Testis (tissue), 2 donors: ENCODE measurements around the gene LYG2.

Experiments
- POLR2A ChIP-seq: fragments of 450-650 bp; IDR thresholded peaks from one replicate; pipeline ENCODE4 v1.6.1; 2017; ENCODE audit warnings: antibody characterized with exemption, mild to moderate bottlenecking, moderate library complexity
- TF ChIP-seq, protein P1 (sequence below), 3 experiments: fragments of 450-650 bp in 2 of 3; fragments of 200-600 bp in 1 of 3; sonication (generic) in 1 of 3; IDR thresholded peaks; one replicate each; pipeline ENCODE4 v1.5.1; 2016 to 2019; ENCODE audit warnings: antibody characterized with exemption in 3 of 3, mild to moderate bottlenecking in 2 of 3, moderate library complexity in 1 of 3

- TF ChIP-seq, protein P1, sequence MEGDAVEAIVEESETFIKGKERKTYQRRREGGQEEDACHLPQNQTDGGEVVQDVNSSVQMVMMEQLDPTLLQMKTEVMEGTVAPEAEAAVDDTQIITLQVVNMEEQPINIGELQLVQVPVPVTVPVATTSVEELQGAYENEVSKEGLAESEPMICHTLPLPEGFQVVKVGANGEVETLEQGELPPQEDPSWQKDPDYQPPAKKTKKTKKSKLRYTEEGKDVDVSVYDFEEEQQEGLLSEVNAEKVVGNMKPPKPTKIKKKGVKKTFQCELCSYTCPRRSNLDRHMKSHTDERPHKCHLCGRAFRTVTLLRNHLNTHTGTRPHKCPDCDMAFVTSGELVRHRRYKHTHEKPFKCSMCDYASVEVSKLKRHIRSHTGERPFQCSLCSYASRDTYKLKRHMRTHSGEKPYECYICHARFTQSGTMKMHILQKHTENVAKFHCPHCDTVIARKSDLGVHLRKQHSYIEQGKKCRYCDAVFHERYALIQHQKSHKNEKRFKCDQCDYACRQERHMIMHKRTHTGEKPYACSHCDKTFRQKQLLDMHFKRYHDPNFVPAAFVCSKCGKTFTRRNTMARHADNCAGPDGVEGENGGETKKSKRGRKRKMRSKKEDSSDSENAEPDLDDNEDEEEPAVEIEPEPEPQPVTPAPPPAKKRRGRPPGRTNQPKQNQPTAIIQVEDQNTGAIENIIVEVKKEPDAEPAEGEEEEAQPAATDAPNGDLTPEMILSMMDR (IDR thresholded peaks at IDR 0.05), result no peak
- TF ChIP-seq POLR2A, result no peak
Measured at GRCh38 chr2:99297994-99298393, 42.5 kb upstream of the LYG2 start.
